Measurements from ENCODE around the gene TNP1.

TNP1 gene

DNA sequence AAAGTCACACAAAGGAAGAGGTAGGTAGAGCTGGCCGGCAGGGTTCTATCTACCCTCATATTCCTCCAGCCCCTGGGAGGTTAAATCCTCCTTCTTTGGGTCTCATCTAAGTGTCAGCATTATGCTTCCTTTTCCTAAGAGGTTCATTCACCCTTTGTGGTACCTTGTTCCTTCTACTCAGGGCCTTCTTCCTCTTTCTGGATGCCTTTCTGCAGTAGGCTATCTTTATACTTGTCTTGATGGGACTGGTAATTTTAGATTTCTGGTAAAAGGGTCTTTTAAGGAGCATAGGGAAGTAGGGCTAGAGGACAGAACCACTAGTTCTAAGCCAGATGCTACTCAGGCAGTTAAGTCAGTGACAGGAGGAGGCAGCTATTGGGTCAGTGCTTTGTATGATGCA lies 13.7 kb upstream of the TNP1 start:
- peak in 2 of 4 experiments; percentile 17 to 25 for DNase-seq

DNA sequence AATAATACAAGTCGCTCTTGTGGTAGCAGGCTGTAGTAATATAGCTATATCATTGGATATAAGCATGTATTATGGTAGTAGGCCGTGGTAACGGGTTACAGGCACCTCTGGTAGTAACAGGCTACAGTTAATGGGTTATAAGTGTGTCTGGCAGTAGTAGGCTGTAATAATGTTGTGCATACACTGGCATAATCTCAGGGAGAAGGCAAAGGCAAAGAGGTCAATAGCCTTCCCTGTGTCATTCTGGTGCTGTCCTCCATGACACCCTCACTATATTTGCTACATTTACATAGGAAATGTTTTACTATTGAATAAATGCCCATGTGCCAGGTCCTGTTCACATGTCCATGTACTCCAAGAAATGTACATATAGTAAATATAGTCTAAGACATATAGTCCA lies 12.8 kb upstream of the TNP1 start:
- no peak for DNase-seq

DNA sequence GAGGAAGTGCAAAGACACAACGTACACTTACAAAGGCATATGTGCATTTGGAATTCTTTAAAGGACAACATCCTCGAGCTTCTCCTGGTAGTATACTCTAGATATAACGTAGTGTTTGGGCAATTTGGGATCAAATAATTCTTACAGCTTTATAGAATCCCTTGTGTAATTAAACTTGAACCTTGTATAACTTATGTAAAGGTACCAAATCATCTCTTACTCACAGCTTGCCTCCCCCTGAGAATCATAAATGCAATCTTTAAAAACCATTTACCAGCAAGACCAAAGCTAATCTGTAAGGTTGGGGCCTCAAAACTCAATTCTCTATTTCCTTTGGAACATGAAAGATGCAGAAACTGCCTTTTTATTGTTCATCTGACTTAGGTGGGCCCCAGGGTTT lies 12.2 kb upstream of the TNP1 start:
- no peak for DNase-seq

DNA sequence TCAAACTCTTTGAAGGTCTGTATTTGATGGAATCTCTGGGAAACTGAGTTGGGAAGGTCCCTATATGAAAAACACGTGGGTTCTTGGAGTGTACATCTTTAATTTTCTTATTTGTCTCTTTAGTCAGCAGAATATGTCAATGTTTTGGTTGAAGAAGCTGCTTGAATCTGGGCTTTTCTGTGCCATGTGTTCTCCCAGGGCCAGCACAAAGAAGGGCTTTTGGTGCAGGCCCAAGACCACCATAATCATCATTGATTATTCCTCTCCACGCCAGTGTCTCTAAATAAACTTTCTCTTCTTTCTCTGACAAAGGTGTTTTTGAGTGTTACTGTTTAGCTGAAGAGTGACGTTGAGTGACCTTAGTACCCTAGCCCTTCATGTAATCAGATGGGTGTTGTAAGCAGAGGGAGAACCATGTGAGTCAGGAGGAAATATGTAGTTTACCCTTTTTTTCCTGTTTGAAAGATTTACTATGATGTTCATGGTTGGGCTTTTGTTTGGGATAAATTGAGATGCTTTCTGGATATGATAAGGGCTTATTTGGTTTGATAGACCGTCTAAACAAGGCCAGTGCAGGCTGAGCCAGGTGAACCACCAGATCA lies 11.6 kb upstream of the TNP1 start:
- DNase-seq = no peak

DNA sequence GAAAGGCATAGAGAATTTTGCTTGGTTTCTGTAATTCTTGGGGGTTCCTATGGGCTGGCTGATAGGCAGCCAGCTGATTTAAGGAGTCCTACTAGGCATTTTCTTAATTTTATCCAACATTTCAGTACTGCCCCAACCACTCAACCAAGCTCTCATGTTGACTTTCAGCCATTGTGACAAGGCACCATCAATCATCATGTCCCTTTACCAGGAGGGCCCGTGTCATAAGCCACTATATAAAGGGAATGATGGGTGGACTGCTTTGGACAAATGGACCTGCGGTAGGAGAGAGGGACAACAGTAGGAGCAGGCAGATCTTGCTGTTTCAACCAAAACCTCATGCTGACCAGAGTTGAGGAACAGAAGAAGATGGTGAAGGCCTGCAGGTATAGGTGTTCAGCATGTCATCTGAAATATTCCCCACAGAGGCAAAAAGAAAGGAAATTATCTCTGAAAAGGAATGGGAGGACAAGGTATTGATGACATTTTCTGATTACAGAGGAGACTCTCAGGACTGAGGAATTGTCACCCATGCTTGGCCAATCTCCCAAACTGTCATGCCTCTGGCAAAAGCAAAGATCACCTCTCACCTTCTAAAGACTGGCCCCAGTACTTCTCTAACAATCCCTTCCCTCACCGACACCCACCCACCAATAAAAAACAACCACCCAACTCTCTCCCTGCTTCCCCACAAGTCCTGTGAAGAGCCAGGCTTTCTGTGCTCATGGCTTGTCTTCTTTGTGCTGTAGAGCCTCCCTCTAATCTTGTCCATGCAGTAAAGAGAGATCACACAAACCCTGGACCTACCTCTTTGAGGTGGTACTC lies 10.9 kb upstream of the TNP1 start:
- DNase-seq = no peak

DNA sequence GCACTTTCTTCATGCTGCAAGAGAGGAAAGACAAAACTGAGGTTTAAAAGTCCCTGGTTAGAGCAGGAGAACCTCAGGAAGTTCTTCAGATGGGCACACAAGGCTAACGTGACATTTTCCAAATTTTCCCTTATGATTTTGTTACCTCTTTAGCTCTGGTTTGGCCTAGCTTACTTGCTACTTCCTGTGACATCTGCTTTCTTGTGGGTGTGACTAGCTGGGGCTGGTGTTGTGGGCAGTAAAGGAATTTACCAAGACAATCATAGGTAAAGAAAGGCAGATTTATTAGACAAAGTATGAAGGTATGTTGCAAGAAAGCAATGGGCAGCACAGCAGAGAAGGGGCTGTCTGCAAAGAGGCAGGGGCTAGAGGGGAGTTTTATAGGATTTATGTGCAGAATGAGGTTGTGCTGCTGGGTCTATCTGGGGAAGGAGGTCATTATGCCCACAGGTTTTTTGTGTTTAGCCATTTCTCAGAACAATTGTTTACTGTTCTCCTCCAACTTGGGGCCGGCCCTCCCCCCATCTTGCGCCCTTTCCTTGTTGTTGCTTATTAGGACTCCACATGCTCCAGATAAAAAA lies 6.7 kb upstream of the TNP1 start:
- no peak for DNase-seq

DNA sequence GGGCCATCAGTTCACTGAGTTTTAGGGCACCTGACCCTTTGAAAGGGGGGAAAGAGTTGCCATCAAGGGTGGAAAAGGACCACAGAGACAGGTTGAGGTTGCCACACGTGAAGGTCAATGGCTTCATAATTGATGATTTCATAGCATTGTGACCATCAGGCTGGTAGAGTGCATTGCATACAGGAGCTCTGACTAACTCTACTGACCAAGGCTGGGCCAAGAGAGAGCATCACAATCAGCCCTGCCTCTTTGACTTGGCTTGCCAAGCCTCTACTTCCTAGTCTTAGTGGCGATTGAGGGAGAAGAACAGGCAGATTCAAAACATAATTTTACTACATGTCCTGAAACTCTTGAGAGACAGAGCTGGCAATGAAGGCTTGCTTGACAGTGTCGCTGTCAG lies 5.8 kb upstream of the TNP1 start:
- peak in 3 of 4 experiments; percentile 5 to 15 (median 9) for DNase-seq

DNA sequence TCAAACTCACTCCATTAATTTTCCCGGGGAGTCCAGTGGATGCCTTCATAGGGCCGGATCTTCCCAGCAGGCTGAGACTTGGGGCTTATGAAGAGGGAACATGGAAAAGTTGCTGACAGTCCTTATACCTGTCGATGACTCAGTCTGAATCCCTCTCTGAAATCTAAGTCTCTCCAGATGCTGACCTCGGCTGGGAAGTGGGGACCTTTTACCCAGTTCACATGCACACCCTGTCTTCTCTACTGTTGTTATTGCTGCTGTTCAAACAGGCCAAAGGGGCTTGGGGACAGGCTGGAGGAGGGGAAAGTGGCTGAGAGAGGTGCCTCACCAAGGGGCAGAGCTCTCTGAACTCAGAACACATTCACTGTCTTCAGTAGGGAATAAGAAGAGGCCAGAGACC lies 4.1 kb upstream of the TNP1 start:
- no peak for DNase-seq

DNA sequence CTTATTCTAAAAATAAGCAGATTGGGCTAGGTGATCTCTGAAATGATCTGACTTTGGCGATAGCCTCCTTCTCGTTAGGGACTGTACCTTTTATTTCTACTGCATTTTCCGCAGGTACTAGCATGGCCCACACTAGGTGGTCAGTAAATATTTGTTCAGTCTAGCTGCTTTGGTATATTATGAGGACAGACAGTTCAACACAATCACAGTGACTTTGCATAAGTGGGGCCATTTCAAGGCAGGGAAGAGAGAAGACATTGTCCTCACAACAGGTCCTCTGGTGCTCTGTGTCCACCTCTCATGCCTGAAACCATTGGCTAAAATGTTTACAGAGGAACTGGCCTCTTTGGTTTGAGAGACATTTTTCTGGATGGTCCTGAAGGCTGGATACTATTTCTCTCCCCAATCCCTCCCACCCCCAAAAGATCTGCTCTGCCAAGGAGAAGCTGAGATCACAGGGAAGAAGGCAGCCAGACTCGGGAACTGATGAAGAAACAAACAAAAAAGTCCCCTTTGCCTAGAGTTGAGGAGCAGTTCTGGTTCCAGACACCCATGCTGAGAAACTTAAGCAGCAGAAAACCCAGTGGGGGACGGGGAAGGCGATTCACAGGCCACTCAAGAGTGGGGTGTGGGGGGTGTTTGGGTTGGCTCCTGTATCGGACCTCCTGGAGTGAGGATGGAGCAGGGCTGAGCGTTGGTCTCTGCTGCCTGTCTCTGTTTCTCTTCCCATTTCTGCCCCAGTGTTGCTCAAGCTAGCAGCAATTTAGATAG lies 2.9 kb upstream of the TNP1 start:
- DNase-seq = no peak

DNA sequence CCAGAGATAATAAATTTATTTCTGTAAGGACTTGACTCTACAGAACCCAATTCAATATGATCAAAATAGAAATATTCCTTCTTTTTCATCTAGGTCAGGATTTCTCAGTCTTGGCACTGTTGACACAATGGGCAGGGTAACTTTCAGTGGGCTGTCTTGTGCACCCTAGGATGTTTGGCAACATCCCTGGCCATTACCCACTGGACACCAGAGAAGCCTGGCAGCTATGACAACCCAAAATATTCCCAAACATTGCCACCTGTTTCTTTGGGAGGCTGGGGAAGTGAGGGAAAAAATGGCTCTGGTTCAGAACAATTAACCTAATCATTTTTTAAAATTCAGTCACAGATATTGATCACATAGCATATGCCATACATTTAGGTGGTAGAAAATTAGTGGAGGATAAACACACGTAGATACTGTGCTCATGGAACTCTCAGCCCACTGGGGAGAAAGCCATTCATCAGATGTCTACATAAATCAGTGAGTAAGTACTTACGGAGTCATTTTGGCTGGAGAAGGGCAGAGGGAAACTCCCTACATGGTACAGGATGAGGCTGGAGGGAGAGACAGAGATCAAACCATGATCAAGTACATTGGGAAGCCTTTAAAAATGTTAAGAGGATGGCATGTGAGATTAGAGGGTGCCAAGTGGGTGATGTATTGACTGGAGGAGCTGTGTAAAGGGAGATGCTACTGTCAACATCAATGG lies 718 bp upstream of the TNP1 start:
- DNase-seq = no peak

DNA sequence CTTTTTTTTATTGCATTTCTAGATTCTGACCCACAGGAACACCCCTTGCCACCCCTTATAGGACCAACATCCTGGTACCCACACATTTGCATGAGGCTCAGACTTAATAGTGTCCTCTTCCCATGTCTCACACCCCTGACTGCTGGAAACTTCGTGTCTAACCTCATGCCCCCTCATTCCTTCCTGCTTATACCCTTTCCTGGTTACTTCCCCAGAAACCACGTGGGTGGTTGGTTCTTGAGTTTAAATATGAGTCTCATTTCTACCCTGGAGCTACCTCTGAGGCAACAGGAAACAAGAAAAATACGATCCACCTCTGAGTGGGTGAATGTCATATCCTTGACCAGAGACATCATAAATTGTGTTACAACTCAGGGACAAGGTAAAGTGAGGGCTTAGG lies 1.6 kb downstream of the TNP1 start:
- DNase-seq = peak; percentile 34 to 52 (median 38)

DNA sequence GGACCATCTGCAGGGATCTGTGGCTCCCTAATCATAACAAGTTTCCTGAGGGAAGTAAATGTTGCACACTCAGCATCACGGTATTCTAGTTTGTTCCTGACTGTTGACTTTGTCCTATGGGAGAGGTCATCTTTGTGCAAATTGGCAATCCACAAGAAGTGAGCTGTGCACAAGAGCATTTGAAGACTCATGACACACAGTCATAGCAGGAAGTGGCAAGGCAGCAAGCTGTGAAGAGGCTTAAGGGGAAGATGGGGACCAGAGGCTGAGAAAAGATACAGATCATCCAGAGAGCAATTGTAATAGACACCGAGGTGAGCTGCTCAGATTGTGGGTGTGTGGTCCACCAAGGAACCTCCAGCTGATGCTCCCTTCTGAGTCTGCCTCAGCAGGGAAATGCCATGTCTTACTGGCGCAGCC lies 2.7 kb downstream of the TNP1 start:
- DNase-seq = peak; percentile 40 to 70 (median 60)

DNA sequence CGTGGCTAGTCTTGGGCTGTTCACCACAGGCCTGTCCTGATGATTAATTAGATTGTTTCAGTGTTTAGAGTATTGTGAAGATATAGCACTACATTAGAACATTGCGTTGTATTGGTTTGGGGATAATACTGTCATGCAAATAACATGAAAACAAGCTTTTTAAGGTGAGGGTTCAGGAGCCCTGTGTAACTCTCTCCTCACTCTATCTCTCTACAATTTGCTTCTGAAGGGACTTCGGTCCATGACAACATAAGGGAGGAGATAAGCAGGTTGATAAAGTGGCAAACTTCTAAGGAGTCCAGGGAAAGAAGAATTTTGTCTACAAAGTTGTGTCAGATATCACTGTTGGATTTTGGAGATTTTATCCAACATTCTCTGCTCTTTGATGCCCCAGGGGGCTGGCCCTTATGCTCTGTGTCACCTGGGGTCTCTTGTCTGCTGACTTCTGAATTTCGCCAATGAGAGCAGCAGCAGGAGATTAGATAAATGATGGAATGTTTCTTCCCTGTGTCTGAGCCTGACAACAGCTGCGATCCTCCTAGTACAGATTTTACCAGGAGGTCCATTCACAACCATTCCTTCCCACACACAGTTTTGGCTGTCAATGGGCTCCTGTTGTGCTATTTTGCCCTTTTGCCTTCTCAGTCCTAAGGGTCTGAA lies 3.3 kb downstream of the TNP1 start:
- DNase-seq = no peak

DNA sequence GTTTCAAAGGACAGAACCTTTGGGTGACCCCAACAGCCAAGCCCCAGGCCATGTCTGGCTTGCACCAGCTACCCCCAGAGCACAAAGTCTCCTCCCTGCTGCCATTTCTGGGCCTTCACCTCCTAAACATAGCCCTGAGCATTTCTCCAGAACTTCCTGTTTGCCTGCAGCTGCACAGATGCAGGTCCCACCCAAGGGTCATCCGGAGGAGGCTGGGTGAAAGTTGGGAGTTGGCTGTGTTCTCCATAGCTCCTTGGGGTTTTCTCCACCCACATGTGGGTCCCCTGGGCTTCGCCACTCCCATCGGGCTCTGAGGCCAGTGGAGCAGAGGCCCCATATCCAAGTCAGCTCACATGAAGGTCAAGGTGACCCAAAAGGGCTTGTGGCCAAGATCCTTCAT lies 4.3 kb downstream of the TNP1 start:
- no peak for DNase-seq

DNA sequence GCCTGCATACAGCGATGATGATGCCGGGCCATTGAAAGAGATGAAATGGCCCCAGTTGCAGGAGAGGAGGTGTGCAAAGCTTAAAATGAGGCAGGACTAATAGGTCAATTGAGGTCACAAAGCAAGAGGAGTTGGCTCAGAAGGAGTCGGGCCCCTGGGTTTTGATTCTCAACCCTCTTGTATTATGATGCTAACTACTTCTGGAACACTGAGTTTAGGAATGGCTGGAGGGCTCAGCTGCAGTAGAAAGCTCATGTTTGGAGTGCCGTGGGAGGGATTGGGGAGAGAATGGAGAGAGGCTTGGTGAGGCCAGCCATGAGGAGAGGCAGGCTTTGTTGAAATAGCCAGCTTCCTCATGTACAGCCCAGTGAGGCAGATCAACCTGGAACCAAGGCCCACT lies 4.8 kb downstream of the TNP1 start:
- DNase-seq = no peak

DNA sequence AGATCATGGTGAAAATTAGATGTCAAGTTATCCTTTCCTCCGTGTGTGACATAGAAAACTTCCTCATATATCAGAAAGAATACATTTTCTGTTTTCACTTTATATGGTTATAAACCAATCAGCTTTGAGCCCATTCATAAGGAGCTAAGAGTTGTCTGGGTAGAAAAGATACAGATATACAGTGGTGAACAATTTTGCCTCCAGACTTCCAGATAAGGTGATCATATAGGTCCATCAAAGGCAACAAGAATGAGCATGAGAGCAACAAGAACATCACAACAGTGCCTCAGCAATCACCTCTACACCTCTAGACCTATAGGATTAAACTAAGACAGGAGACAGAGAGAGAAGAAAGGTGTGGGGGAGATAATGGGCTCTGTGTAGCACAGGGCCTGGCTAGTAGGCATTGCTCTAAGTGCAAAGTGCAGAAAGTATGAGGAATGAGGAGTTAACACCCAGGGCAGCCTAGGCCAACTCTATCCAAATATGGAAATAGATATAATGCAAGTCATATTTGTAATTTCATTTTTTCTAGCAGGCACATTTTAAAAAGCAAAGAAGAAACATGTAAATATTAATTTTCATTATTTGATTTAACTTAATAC lies 8.3 kb downstream of the TNP1 start:
- no peak for DNase-seq

DNA sequence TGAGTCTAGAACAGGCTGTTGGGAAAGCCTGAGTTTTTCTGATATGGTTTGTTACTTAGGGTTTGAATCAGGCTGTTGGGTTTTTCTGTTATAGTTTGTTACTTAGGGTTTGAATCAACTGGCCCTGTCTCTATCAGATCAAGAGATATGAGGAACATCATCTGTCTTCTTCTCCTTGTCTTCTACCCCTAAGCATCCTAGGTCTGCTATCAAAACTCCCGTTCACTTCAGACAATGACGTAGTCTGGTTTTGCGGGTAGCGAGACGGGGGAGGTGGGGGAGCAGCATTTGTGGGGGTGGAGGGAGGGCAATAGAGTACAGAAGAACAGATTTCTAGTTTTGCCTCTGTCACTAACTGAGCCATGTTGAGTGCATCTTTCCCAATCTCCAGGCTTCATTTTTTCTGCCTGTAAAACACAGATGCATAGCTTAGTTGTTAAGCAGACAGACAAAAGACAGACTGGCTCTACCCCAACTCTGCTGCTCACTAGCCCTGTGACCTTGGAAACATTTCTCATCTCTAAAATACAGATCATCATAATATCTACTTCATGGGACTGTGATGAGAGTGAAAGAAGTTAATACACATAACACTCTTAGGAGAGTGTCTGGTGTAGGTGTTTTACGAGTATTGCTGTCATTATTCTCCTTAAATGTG lies 9.1 kb downstream of the TNP1 start:
- no peak for DNase-seq

DNA sequence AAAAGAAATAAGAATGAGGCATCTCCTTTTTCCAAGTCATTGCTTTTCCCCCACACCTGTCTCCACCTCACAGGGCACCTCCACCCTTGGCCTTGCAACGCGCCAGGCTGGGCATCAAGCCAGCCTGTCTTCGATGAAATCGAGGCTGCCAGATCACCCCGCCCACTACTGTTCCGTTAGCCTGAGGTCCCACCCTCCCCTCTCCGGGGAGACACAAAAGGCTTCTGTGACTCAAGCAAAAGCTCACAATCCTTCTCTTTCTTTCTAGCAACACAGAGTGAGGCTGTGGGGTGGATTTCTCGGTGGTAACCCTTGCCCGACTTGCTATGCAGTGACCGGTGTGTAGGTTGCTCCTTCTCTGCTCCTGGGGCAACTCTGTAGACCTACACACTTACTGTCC lies 9.9 kb downstream of the TNP1 start:
- DNase-seq = no peak

DNA sequence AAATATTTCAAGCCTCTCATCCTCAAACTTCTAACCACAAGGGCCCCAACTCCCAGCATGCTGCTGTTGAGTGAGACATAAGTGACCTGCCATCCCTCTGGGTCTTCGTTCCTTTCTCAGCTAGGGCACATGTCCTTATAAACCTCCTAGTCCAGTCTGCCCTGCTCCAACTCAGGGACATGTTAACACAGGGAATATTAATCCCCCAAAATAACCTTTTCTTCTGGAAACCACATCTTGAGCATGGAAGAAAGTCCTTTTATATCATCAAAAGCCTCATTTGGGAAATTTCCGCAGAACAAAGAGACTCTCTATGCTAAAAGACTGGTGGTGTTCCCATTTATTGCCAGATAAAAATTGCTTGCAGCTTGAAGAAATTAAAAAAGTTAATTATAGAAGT lies 14.4 kb downstream of the TNP1 start:
- DNase-seq = no peak

DNA sequence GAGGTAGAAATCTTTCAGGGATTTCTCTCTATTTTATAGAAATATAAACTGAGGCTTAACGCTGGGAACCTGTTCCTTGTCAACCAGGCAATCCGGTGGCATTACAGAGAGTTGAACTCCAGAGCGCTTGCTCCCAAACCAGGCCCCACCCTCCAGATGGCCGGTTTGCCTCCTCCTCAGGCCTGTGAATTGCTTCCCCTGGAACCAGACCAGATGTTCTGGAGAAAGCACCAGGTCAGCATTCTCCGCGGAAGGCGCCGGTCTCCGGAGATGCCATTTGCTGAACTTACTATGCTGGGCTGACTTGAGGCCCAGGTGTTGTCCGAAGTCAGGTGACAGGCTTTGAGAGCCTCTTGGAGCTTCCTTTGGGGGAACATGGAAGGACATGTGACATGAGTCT lies 17.2 kb downstream of the TNP1 start:
- DNase-seq = no peak

DNA sequence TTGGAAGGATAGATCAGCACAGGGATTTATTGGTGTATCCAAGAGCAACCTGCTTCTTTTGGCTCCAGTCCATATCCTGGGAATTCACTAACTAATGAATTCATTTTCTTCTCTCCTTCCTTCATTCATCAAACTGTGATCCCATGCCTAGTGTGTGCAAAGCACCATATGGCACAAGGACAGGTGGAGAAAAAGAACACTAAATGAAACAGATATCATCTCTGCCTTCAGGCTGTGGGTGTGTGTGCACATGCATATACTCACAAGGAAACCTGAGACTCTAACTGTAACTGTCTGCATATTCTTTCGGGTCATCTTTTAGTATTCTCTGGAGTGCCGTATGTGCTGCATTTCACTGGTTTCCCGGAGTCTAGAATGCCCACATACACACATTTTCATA lies 20.2 kb downstream of the TNP1 start:
- DNase-seq = no peak

Measured in suppressor macrophage (primary cell).